ENCODE data around the gene CPOX.
"Not testable (repeated sequence)": the region's sequence is repeated elsewhere in the genome, so short reads cannot be mapped to it uniquely, and the experiment has no call there.

CPOX gene

GRCh38 chr3:98561727-98562521 lies 31.5 kb downstream of the CPOX start:
- no peak for DNase-seq (ENCODE audit: low read depth)

GRCh38 chr3:98560911-98561310 lies 32.5 kb downstream of the CPOX start:
- no peak for DNase-seq (ENCODE audit: low read depth)

GRCh38 chr3:98559769-98560168 lies 33.6 kb downstream of the CPOX start:
- not testable (repeated sequence) for DNase-seq (ENCODE audit: low read depth)

GRCh38 chr3:98558100-98558827 lies 35.1 kb downstream of the CPOX start:
- no peak for DNase-seq (ENCODE audit: low read depth)

- no peak for DNase-seq (ENCODE audit: low read depth)
Measured at GRCh38 chr3:98557324-98558010, 35.9 kb downstream of the CPOX start.

GRCh38 chr3:98556164-98557130 lies 37.0 kb downstream of the CPOX start:
- DNase-seq (ENCODE audit: low read depth), result no peak

GRCh38 chr3:98555025-98555379 lies 38.4 kb downstream of the CPOX start:
- no peak for DNase-seq (ENCODE audit: low read depth)

- no peak for DNase-seq (ENCODE audit: low read depth)
Measured at GRCh38 chr3:98554580-98554979, 38.8 kb downstream of the CPOX start.

- DNase-seq (ENCODE audit: low read depth), result no peak
Measured at GRCh38 chr3:98553753-98554152, 39.7 kb downstream of the CPOX start.

GRCh38 chr3:98553021-98553563 lies 40.3 kb downstream of the CPOX start:
- no peak for DNase-seq (ENCODE audit: low read depth)

- DNase-seq (ENCODE audit: low read depth), result no peak
Measured at GRCh38 chr3:98552232-98553020, 41.0 kb downstream of the CPOX start.

GRCh38 chr3:98551754-98552153 lies 41.7 kb downstream of the CPOX start:
- no peak for DNase-seq (ENCODE audit: low read depth)

- DNase-seq (ENCODE audit: low read depth), result no peak
Measured at GRCh38 chr3:98551236-98551635, 42.2 kb downstream of the CPOX start.

GRCh38 chr3:98550833-98551232 lies 42.6 kb downstream of the CPOX start:
- DNase-seq (ENCODE audit: low read depth), result no peak

GRCh38 chr3:98548544-98548943 lies 44.9 kb downstream of the CPOX start:
- no peak for DNase-seq (ENCODE audit: low read depth)

- DNase-seq (ENCODE audit: low read depth), result no peak
Measured at GRCh38 chr3:98545940-98546339, 47.5 kb downstream of the CPOX start.

GRCh38 chr3:98542623-98543022 lies 50.8 kb downstream of the CPOX start:
- no peak for DNase-seq (ENCODE audit: low read depth)

- DNase-seq (ENCODE audit: low read depth), result no peak
Measured at GRCh38 chr3:98541695-98542094, 51.7 kb downstream of the CPOX start.

- DNase-seq (ENCODE audit: low read depth), result no peak
Measured at GRCh38 chr3:98540346-98540745, 53.1 kb downstream of the CPOX start.

- no peak for DNase-seq (ENCODE audit: low read depth)
Measured at GRCh38 chr3:98536456-98537017, 56.9 kb downstream of the CPOX start.
